Gastrocnemius medialis (tissue), 4 donors: ENCODE measurements around the gene NLGN1.

Source experiments
- CTCF ChIP-seq, 5 experiments: fragments of 450-650 bp in 3 of 5; fragments of 200-600 bp in 2 of 5; sonication (generic) in 2 of 5; IDR thresholded peaks in 4 of 5; conservative IDR thresholded peaks in 1 of 5; 1 replicate in 4 of 5; 2 replicates in 1 of 5; pipeline ENCODE4 v1.5.1; 2016 to 2019; ENCODE audit warnings: antibody characterized with exemption in 5 of 5, mild to moderate bottlenecking in 3 of 5, moderate library complexity in 3 of 5
- POLR2A ChIP-seq, 2 donors: fragments of 450-650 bp; IDR thresholded peaks; one replicate each; pipeline ENCODE4 v1.6.1; 2017; ENCODE audit warnings: antibody characterized with exemption in 2 of 2, mild to moderate bottlenecking in 2 of 2, moderate library complexity in 2 of 2

- TF ChIP-seq CTCF (IDR thresholded peaks at IDR 0.05 in 4 of 5, conservative IDR thresholded peaks at IDR 0.05 in 1 of 5) (no peak), POLR2A (IDR thresholded peaks at IDR 0.05) (no peak)
These were observed 466.0 kb downstream of the NLGN1 start for GRCh38 chr3:173863551-173863950.
